GM12878 (cell line): Measurements from ENCODE around the gene SLC24A3. TPM values are rescaled to one million over a fixed set of nuclear protein-coding genes. Genes with fewer than 3 reads are reported as not detected.

Source experiments
- ATAC-seq: fragments of 200-7000 bp; cut with Tn5 transposase; 3 replicates; pipeline ENCODE4 v1.9.1; 2020; ENCODE audit warnings: mild to moderate bottlenecking, moderate library complexity
- BruUV-seq: library from RNA; stranded (reverse); fragments of 400-500 nt; replicated peaks from 2 replicates; lab custom pipeline; 2021; lab: Mats Ljungman, UMichigan
- CTCF ChIA-PET: fragments of 300-600 bp; sonication (Branson Sonifier 250); formaldehyde crosslinking; extraction: SDS; loops from one replicate; lab custom pipeline; 2021; ENCODE audit warnings: inconsistent platforms; lab: Yijun Ruan, JAX
- POLR2A ChIA-PET: fragments of 350-600 bp; formaldehyde crosslinking; extraction: SDS; loops from one replicate; lab custom pipeline; 2021; ENCODE audit warnings: inconsistent platforms; lab: Charles Lee
- RAD21 ChIA-PET: fragments of 300-600 bp; sonication (Branson Sonifier 250); formaldehyde crosslinking; loops from one replicate; lab custom pipeline; 2023; ENCODE audit warnings: antibody characterized with exemption; ENCODE audit not compliant: unreplicated experiment; lab: Charles Lee
- SMC1A ChIA-PET: fragments of 300-600 bp; sonication (Branson Sonifier 250); formaldehyde crosslinking; loops from one replicate; lab custom pipeline; 2023; ENCODE audit not compliant: unreplicated experiment, uncharacterized antibody; lab: Charles Lee
- DNase-seq: peaks from one replicate; pipeline ENCODE4 v3.0.0-alpha.2; 2011; ENCODE audit warnings: low read depth, low spot score
- FAIRE-seq: peaks from 3 replicates; lab custom pipeline; 2011; peaks lifted over from hg19 to GRCh38; lab: Jason Lieb, UNC
- H2AFZ ChIP-seq: 2 replicates; pipeline ENCODE4 v1.6.0; 2011; ENCODE audit warnings: low read depth, low read length, control low read depth; ENCODE audit not compliant: control insufficient read depth
- H3K27ac ChIP-seq: 2 replicates; pipeline ENCODE4 v1.5.1; 2011; ENCODE audit warnings: control low read depth; ENCODE audit not compliant: control insufficient read depth, insufficient read depth
- H3K27me3 ChIP-seq, 2 experiments: replicated peaks in 1 of 2; 2 replicates each; pipeline versions ENCODE4 v1.6.0 to v1.6.1; 2011; ENCODE audit warnings: low read length in 1 of 2; ENCODE audit not compliant: control insufficient read depth in 2 of 2, insufficient read depth in 2 of 2
- H3K36me3 ChIP-seq, 2 experiments: 2 replicates each; pipeline ENCODE4 v1.5.1; 2011; ENCODE audit warnings: low read length in 1 of 2; ENCODE audit not compliant: control insufficient read depth in 2 of 2, insufficient read depth in 2 of 2
- H3K4me1 ChIP-seq: 2 replicates; pipeline ENCODE4 v1.6.1; 2011; ENCODE audit warnings: mild to moderate bottlenecking, low read length, moderate library complexity, mixed read lengths; ENCODE audit not compliant: control insufficient read depth, insufficient read depth
- H3K4me2 ChIP-seq: 2 replicates; pipeline ENCODE4 v1.6.0; 2011; ENCODE audit warnings: control low read depth; ENCODE audit not compliant: control insufficient read depth, insufficient read depth
- H3K4me3 ChIP-seq: fragments of 200-600 bp; sonication (generic); 2 replicates; pipeline ENCODE4 v1.5.1; 2016
- H3K79me2 ChIP-seq: 2 replicates; pipeline ENCODE4 v1.6.0; 2011; ENCODE audit warnings: low read length; ENCODE audit not compliant: control insufficient read depth, insufficient read depth
- H3K9ac ChIP-seq: 2 replicates; pipeline ENCODE4 v1.8.0; 2011; ENCODE audit warnings: low read length, control low read depth, mixed read lengths; ENCODE audit not compliant: control insufficient read depth, insufficient read depth
- H3K9me3 ChIP-seq: replicated peaks from 3 replicates; pipeline ENCODE4 v1.5.1; 2011; ENCODE audit warnings: mild to moderate bottlenecking, low read length; ENCODE audit not compliant: control insufficient read depth, insufficient read depth
- H4K20me1 ChIP-seq: 2 replicates; pipeline ENCODE4 v1.6.0; 2011; ENCODE audit not compliant: control insufficient read depth, insufficient read depth
- BHLHE40 ChIP-seq, 2 experiments: fragments of 450-650 bp in 1 of 2; IDR thresholded peaks; 2 replicates each; pipeline ENCODE4 v1.6.1; 2011 to 2017; ENCODE audit warnings: low read depth in 2 of 2, borderline replicate concordance in 1 of 2, improper control_type of control experiment in 1 of 2, low read length in 1 of 2, mild to moderate bottlenecking in 1 of 2
- FOXM1 ChIP-seq: IDR thresholded peaks from 2 replicates; pipeline ENCODE4 v1.6.1; 2012; ENCODE audit warnings: low read depth, mild to moderate bottlenecking, inconsistent platforms, low read length, moderate library complexity
- PAX5 ChIP-seq: IDR thresholded peaks from 2 replicates; pipeline ENCODE4 v1.6.1; 2011; ENCODE audit warnings: low read depth, low read length, borderline replicate concordance
- SMC3 ChIP-seq: IDR thresholded peaks from 2 replicates; pipeline ENCODE4 v1.6.1; 2011; ENCODE audit warnings: low read length, improper control_type of control experiment, borderline replicate concordance
- SP1 ChIP-seq: IDR thresholded peaks from one replicate; pipeline ENCODE4 v1.6.1; 2011; ENCODE audit warnings: low read depth, low read length
- SREBF1 ChIP-seq: IDR thresholded peaks from 2 replicates; pipeline ENCODE4 v1.6.1; 2012; ENCODE audit warnings: mild to moderate bottlenecking, low read length
- STAT3 ChIP-seq: IDR thresholded peaks from 2 replicates; pipeline ENCODE4 v1.6.1; 2011; ENCODE audit warnings: low read depth, low read length, improper control_type of control experiment
- SUZ12 ChIP-seq: fragments of 200-600 bp; sonication (generic); IDR thresholded peaks from one replicate; pipeline ENCODE4 v1.6.1; 2018; ENCODE audit warnings: antibody characterized with exemption, mild to moderate bottlenecking; ENCODE audit not compliant: unreplicated experiment
- WGBS: methylation state at CpG from one replicate; pipeline ENCODE4 v1.1.6; 2016; ENCODE audit warnings: low lambda C conversion rate; ENCODE audit not compliant: insufficient replicate concordance, insufficient coverage; ENCODE audit errors: missing lambda C conversion rate; 5-methylcytosine and 5-hydroxymethylcytosine counted together
- in situ Hi-C: fragments of 300-500 bp; cut with MboI; formaldehyde crosslinking; loops from 9 replicates; pipeline ENCODE4 v1.14.3; 2018; ENCODE audit warnings: mixed read lengths
- intact Hi-C: fragments of 100-400 bp; cut with micrococcal nuclease; formaldehyde crosslinking; loops from one replicate; pipeline ENCODE4 v1.14.2; 2022; ENCODE audit not compliant: unreplicated experiment
- polyA plus RNA-seq, 11 experiments: library from polyadenylated mRNA; depleted of rRNA in 4 of 11; unstranded in 6 of 11; stranded (reverse) in 5 of 11; fragments of >200 nt; fragmentation: Nextera tagmentation in 4 of 11; fragmentation: Illumina TruSeq in 1 of 11; extraction: Ambion mirVana in 4 of 11; extraction: Trizol in 1 of 11; gene quantifications; 1 replicate in 1 of 11; 2 replicates in 10 of 11; pipeline versions ENCODE4 v1.2.1 to v1.2.3, GENCODE V29; 2011 to 2016; ENCODE audit warnings: inconsistent platforms in 2 of 11, missing spikeins in 2 of 11, low read depth in 1 of 11
- total RNA-seq, 4 experiments: library from RNA; depleted of rRNA in 3 of 4; stranded (reverse); fragments of >200 nt in 3 of 4; fragmentation: Illumina TruSeq in 1 of 4; extraction: Trizol in 1 of 4; gene quantifications; 2 replicates each; pipeline versions ENCODE4 v1.2.1 to v1.2.3, GENCODE V29; 2013 to 2021
- TF ChIP-seq, protein P1 (sequence below): fragments of 450-650 bp; IDR thresholded peaks from 2 replicates; pipeline ENCODE4 v1.6.1; 2017; ENCODE audit warnings: antibody characterized with exemption, mild to moderate bottlenecking, moderate library complexity
- TF ChIP-seq, protein P2 (sequence below): fragments of 450-650 bp; IDR thresholded peaks from 2 replicates; pipeline ENCODE4 v1.6.1; 2017; ENCODE audit warnings: mild to moderate bottlenecking
- TF ChIP-seq, protein P3 (sequence below): IDR thresholded peaks from 2 replicates; pipeline ENCODE4 v1.6.1; 2011; ENCODE audit warnings: mild to moderate bottlenecking, low read depth, low read length, moderate library complexity; ENCODE audit not compliant: insufficient replicate concordance

The SLC24A3 gene
- total and polyA plus RNA-seq, 10 of the 15 experiments (the other 5 are each of a cell fraction or from before 2014, with no cell fraction given) = 0.04 TPM; not detected in 9

DNA sequence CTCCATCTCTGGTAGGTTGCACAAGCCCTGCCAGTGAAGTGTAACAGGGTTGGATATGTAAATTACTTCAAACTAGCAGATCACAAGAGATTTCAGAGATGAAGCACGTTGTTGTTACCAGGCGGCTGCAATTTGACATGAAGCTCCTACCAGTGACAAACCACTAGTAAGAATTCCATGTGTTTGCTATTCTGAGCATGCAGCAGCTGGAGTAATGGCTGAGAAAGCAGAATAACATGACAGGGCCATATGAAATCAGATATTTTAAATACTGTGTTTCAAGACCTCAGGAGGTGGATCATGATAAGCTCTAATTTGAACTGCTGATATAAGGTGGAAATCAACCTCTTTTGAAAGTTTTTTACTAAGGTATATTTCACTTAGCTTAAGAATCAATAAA lies 557.1 kb downstream of the SLC24A3 start:
- no peak overlapping the region for H3K9ac ChIP-seq
- ChIA-PET SMC1A (interaction anchor here (0.7 to 2.4 kb wide), 7 partner anchors 8 to 76 kb away, joined by 3 to 11 read pairs (median 5); no protein-coding TSS in a partner anchor), POLR2A (interaction anchor here (0.6 kb wide), 1 partner anchor 15 kb away, joined by 3 read pairs; no protein-coding TSS in a partner anchor), RAD21 (interaction anchor here (0.7 to 2.3 kb wide), 4 partner anchors 10 to 42 kb away, joined by 3 to 9 read pairs (median 6); no protein-coding TSS in a partner anchor), CTCF (interaction anchor here (0.7 to 1.6 kb wide), 6 partner anchors 9 to 871 kb away, joined by 3 to 8 read pairs (median 4); no protein-coding TSS in a partner anchor)
- no peak overlapping the region for H3K4me3 ChIP-seq
- H3K4me1 ChIP-seq = no peaks in the 10 kb centered on the region
- peaks cover 3 to 7% of the 10 kb centered on the region in 2 experiments for H3K27me3 ChIP-seq
- no peak overlapping the region for H3K27ac ChIP-seq
- no peaks in the 10 kb centered on the region for H3K79me2 ChIP-seq
- no TSS peak for BruUV-seq
- no peak for FAIRE-seq
- WGBS = 2% methylated on average over 2 of the region's 2 CpGs
- no peak overlapping the region for H2AFZ ChIP-seq
- DNase-seq = no peak
- H3K36me3 ChIP-seq = no peaks in the 10 kb centered on the region
- in situ Hi-C loops (no loop called here), intact Hi-C loops (no loop called here)
- ATAC-seq = no peak
- H4K20me1 ChIP-seq = no peaks in the 10 kb centered on the region
- H3K4me2 ChIP-seq = no peak overlapping the region
- H3K9me3 ChIP-seq = no peaks in the 10 kb centered on the region
- no peak for TF ChIP-seq SP1
- TF ChIP-seq FOXM1 = no peak
- TF ChIP-seq, protein P1, sequence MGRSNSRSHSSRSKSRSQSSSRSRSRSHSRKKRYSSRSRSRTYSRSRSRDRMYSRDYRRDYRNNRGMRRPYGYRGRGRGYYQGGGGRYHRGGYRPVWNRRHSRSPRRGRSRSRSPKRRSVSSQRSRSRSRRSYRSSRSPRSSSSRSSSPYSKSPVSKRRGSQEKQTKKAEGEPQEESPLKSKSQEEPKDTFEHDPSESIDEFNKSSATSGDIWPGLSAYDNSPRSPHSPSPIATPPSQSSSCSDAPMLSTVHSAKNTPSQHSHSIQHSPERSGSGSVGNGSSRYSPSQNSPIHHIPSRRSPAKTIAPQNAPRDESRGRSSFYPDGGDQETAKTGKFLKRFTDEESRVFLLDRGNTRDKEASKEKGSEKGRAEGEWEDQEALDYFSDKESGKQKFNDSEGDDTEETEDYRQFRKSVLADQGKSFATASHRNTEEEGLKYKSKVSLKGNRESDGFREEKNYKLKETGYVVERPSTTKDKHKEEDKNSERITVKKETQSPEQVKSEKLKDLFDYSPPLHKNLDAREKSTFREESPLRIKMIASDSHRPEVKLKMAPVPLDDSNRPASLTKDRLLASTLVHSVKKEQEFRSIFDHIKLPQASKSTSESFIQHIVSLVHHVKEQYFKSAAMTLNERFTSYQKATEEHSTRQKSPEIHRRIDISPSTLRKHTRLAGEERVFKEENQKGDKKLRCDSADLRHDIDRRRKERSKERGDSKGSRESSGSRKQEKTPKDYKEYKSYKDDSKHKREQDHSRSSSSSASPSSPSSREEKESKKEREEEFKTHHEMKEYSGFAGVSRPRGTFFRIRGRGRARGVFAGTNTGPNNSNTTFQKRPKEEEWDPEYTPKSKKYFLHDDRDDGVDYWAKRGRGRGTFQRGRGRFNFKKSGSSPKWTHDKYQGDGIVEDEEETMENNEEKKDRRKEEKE = no peak
- TF ChIP-seq SREBF1 = no peak
- no peak for TF ChIP-seq PAX5
- TF ChIP-seq, protein P2, sequence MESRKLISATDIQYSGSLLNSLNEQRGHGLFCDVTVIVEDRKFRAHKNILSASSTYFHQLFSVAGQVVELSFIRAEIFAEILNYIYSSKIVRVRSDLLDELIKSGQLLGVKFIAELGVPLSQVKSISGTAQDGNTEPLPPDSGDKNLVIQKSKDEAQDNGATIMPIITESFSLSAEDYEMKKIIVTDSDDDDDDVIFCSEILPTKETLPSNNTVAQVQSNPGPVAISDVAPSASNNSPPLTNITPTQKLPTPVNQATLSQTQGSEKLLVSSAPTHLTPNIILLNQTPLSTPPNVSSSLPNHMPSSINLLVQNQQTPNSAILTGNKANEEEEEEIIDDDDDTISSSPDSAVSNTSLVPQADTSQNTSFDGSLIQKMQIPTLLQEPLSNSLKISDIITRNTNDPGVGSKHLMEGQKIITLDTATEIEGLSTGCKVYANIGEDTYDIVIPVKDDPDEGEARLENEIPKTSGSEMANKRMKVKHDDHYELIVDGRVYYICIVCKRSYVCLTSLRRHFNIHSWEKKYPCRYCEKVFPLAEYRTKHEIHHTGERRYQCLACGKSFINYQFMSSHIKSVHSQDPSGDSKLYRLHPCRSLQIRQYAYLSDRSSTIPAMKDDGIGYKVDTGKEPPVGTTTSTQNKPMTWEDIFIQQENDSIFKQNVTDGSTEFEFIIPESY = no peak
- TF ChIP-seq, protein P3, sequence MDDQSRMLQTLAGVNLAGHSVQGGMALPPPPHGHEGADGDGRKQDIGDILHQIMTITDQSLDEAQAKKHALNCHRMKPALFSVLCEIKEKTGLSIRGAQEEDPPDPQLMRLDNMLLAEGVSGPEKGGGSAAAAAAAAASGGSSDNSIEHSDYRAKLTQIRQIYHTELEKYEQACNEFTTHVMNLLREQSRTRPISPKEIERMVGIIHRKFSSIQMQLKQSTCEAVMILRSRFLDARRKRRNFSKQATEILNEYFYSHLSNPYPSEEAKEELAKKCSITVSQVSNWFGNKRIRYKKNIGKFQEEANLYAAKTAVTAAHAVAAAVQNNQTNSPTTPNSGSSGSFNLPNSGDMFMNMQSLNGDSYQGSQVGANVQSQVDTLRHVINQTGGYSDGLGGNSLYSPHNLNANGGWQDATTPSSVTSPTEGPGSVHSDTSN = no peak
- no peak for TF ChIP-seq BHLHE40 (IDR thresholded peaks at IDR 0.05; ENCODE audit: borderline replicate concordance in 1 of 2, low read depth in 2 of 2, low read length in 1 of 2)
- TF ChIP-seq SUZ12 = no peak
- TF ChIP-seq SMC3 = no peak
- no peak for TF ChIP-seq STAT3
